ENCODE results near the gene MORC2.

MORC2 gene

DNA sequence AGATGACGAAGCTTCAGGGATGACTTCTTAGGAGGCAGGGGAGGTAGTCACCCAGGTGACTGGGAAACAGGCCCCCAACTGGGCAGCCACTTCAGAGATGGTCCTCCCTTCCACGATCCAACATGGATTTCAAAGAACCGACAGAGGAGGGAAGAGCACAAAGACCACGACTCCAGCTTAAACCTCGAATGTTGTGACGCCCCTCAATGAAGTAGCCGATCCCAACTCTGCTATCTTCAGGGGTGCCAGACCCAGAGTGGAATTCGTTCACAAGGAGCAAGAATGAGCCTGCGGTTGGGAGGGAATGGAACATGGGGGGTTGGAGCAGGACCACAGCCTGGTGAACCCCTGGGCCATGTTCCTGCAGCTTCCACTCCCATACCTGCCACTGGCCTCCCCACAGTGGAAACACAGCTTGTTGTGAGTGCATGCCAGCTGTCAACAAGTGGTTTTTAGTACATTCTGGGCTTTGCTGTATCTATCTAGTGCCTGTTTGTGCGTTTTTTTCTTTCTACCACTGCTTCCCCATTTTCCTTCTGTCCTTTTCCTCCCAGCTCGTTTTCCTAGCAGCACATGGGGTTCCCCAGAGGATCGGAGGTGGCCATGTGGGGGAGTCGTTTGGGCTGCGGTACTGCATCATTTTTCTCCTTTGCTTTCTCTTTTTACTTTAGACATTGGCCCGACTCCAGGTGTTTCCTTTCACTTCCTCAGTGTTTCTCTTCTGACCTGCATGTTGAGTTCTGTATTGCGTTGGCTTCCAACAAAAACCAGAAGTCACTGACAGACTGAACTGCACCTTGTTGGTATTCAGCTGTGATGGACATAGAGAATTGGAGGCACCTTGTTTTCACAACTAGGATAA lies 65.8 kb downstream of the MORC2 start:
- no peak for DNase-seq (ENCODE audit: extremely low read depth, low read depth)
- H3K4me3 ChIP-seq (replicated peaks; ENCODE audit: low read depth, low read length) = no peak overlapping the region
- TF ChIP-seq, protein P1, sequence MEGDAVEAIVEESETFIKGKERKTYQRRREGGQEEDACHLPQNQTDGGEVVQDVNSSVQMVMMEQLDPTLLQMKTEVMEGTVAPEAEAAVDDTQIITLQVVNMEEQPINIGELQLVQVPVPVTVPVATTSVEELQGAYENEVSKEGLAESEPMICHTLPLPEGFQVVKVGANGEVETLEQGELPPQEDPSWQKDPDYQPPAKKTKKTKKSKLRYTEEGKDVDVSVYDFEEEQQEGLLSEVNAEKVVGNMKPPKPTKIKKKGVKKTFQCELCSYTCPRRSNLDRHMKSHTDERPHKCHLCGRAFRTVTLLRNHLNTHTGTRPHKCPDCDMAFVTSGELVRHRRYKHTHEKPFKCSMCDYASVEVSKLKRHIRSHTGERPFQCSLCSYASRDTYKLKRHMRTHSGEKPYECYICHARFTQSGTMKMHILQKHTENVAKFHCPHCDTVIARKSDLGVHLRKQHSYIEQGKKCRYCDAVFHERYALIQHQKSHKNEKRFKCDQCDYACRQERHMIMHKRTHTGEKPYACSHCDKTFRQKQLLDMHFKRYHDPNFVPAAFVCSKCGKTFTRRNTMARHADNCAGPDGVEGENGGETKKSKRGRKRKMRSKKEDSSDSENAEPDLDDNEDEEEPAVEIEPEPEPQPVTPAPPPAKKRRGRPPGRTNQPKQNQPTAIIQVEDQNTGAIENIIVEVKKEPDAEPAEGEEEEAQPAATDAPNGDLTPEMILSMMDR (IDR thresholded peaks at IDR 0.05; ENCODE audit: low read depth, low read length, missing control alignments) = no peak

DNA sequence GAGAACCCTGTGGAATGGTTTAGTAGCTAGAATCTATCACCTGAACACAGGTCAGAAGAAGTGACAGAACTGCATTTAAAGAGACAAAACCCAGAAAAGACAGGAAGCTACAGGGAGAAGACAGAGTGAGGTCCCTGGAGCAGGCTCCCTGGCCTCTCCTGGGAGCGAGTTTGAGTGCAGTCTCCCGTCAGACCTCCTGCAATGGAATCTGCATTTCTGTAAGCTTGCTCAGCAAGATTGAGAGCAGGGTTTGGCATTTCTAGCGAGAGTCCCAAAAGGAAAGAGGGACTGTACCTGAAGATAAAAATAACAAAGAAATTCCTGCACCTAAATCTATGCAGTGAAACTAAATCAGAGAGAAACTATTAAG lies 74.2 kb downstream of the MORC2 start:
- no peak overlapping the region for H3K4me3 ChIP-seq (replicated peaks; ENCODE audit: low read depth, low read length)

DNA sequence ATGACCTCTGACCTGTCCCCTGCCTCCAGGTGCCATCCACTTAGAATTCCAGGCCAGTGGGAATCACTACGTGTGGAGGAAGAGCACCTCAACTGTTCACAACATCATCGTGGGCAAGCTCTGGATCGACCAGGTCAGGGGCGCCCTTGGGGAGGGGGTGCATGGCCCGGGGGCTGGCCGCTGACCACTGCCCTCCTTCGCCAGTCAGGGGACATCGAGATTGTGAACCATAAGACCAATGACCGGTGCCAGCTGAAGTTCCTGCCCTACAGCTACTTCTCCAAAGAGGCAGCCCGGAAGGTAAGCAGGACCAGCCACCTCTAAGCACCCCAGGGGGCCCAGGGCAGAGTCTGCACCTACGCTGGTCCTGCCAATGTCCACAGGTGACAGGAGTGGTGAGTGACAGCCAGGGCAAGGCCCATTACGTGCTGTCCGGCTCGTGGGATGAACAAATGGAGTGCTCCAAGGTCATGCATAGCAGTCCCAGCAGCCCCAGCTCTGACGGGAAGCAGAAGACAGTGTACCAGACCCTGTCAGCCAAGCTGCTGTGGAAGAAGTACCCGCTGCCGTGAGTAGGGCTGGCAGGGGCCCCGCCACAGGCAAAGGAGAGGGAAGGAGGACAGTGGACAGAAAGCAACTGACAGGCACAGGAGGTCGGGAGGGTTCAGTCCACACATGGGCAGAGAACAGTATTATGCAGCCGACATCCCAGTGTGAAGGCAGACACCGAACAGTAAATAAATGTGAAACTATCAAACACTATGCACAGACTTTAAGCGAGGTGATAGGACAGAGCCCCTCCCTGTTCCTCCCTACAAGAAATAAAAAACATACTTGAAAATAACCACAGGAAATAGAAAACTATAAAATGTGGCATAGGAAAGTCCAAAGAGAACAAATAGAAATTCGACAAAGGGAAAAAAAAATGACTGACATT lies 74.9 kb downstream of the MORC2 start:
- DNase-seq (ENCODE audit: extremely low read depth, low read depth) = no peak
- H3K4me3 ChIP-seq (replicated peaks; ENCODE audit: low read depth, low read length) = no peak overlapping the region
- TF ChIP-seq, protein P1 (IDR thresholded peaks at IDR 0.05; ENCODE audit: low read depth, low read length, missing control alignments) = no peak

More for the DNA sequence above, 74.2 kb downstream of the MORC2 start:
- TF ChIP-seq, protein P1 (IDR thresholded peaks at IDR 0.05; ENCODE audit: low read depth, low read length, missing control alignments) = no peak
- DNase-seq (ENCODE audit: extremely low read depth, low read depth) = no peak

DNA sequence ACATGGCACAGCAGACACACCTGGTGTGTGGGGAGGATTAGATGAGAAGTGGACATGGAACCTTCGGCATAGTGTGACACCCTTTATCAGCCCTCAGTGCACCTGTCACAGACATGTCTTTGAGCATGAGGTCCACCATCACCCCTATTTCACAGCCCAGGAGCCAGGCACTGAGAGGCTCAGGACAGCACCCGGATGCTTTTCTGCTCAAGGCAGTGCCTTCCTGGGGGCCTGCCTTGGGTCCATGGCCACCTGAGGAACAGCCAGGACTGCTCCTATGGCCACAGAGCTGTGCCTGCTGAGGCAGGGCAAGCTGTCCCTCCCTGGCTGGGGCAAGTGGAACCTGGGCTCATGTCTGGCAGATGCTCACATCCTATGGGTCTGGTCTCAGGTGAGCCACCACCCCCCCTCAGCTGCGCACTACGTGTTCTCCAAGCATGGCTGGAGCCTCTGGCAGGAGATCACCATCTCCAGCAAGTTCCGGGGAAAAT lies 75.8 kb downstream of the MORC2 start:
- H3K4me3 ChIP-seq (replicated peaks; ENCODE audit: low read depth, low read length) = no peak overlapping the region
- no peak for DNase-seq (ENCODE audit: extremely low read depth, low read depth)

DNA sequence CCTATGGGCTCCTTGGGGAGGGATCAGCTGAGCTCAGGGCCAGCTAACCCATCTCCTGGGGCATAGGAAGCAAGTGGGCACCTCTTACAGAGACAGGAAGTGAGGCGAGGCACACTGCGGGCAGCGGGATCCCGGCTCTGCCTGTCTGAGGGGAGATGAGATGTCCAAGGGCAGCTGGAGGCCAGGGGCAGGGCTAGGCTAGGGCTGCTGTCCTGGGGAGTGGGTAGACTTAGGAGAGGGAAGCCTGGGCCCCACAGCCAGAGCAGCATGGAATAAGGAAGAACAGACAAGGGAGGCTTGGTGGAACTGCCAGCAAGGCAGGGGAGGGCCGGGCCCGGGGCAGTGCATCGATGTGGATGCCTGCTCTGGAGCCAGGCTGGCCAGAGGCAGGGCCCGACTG lies 76.3 kb downstream of the MORC2 start:
- no peak overlapping the region for H3K4me3 ChIP-seq (replicated peaks; ENCODE audit: low read depth, low read length)
- no peak for DNase-seq (ENCODE audit: extremely low read depth, low read depth)
- TF ChIP-seq, protein P1 (IDR thresholded peaks at IDR 0.05; ENCODE audit: low read depth, low read length, missing control alignments) = no peak

More for the DNA sequence above, 75.8 kb downstream of the MORC2 start:
- TF ChIP-seq, protein P1 (IDR thresholded peaks at IDR 0.05; ENCODE audit: low read depth, low read length, missing control alignments) = no peak

DNA sequence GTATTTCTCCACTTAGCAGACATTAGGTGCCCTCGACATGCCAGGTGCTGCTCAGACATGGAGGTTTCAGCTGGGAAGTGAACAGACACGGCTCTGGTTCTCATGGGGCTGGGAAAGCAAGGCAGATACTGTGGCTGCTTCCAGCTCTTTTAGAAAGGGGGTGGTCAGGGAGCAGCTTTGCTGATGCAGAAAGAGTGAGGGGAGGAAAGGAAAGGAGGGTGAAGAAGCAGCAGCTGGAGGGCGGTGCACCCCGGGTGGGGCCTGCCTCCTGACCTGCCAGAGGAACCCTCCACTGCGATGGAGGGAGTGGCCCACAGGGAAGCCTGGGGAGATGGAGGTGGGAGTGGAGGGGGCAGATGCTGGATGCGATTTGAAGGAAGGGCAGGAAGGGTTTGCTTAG lies 76.8 kb downstream of the MORC2 start:
- no peak for DNase-seq (ENCODE audit: extremely low read depth, low read depth)
- no peak overlapping the region for H3K4me3 ChIP-seq (replicated peaks; ENCODE audit: low read depth, low read length)
- TF ChIP-seq, protein P1 (IDR thresholded peaks at IDR 0.05; ENCODE audit: low read depth, low read length, missing control alignments) = no peak
